GM12878 (cell line): ENCODE measurements around the gene GALNTL6. TPM values are rescaled to one million over a fixed set of nuclear protein-coding genes. Genes with fewer than 3 reads are reported as not detected.

Experiments
- ATAC-seq: fragments of 200-7000 bp; cut with Tn5 transposase; 3 replicates; pipeline ENCODE4 v1.9.1; 2020; ENCODE audit warnings: mild to moderate bottlenecking, moderate library complexity
- BruUV-seq: library from RNA; stranded (reverse); fragments of 400-500 nt; replicated peaks from 2 replicates; lab custom pipeline; 2021; lab: Mats Ljungman, UMichigan
- CTCF ChIA-PET: fragments of 300-600 bp; sonication (Branson Sonifier 250); formaldehyde crosslinking; extraction: SDS; loops from one replicate; lab custom pipeline; 2021; ENCODE audit warnings: inconsistent platforms; lab: Yijun Ruan, JAX
- POLR2A ChIA-PET: fragments of 350-600 bp; formaldehyde crosslinking; extraction: SDS; loops from one replicate; lab custom pipeline; 2021; ENCODE audit warnings: inconsistent platforms; lab: Charles Lee
- RAD21 ChIA-PET: fragments of 300-600 bp; sonication (Branson Sonifier 250); formaldehyde crosslinking; loops from one replicate; lab custom pipeline; 2023; ENCODE audit warnings: antibody characterized with exemption; ENCODE audit not compliant: unreplicated experiment; lab: Charles Lee
- SMC1A ChIA-PET: fragments of 300-600 bp; sonication (Branson Sonifier 250); formaldehyde crosslinking; loops from one replicate; lab custom pipeline; 2023; ENCODE audit not compliant: unreplicated experiment, uncharacterized antibody; lab: Charles Lee
- DNase-seq: peaks from one replicate; pipeline ENCODE4 v3.0.0-alpha.2; 2011; ENCODE audit warnings: low read depth, low spot score
- FAIRE-seq: peaks from 3 replicates; lab custom pipeline; 2011; peaks lifted over from hg19 to GRCh38; lab: Jason Lieb, UNC
- H2AFZ ChIP-seq: 2 replicates; pipeline ENCODE4 v1.6.0; 2011; ENCODE audit warnings: low read depth, low read length, control low read depth; ENCODE audit not compliant: control insufficient read depth
- H3K27ac ChIP-seq: 2 replicates; pipeline ENCODE4 v1.5.1; 2011; ENCODE audit warnings: control low read depth; ENCODE audit not compliant: control insufficient read depth, insufficient read depth
- H3K27me3 ChIP-seq, 2 experiments: replicated peaks in 1 of 2; 2 replicates each; pipeline versions ENCODE4 v1.6.0 to v1.6.1; 2011; ENCODE audit warnings: low read length in 1 of 2; ENCODE audit not compliant: control insufficient read depth in 2 of 2, insufficient read depth in 2 of 2
- H3K36me3 ChIP-seq, 2 experiments: 2 replicates each; pipeline ENCODE4 v1.5.1; 2011; ENCODE audit warnings: low read length in 1 of 2; ENCODE audit not compliant: control insufficient read depth in 2 of 2, insufficient read depth in 2 of 2
- H3K4me1 ChIP-seq: 2 replicates; pipeline ENCODE4 v1.6.1; 2011; ENCODE audit warnings: mild to moderate bottlenecking, low read length, moderate library complexity, mixed read lengths; ENCODE audit not compliant: control insufficient read depth, insufficient read depth
- H3K4me2 ChIP-seq: 2 replicates; pipeline ENCODE4 v1.6.0; 2011; ENCODE audit warnings: control low read depth; ENCODE audit not compliant: control insufficient read depth, insufficient read depth
- H3K4me3 ChIP-seq: fragments of 200-600 bp; sonication (generic); 2 replicates; pipeline ENCODE4 v1.5.1; 2016
- H3K79me2 ChIP-seq: 2 replicates; pipeline ENCODE4 v1.6.0; 2011; ENCODE audit warnings: low read length; ENCODE audit not compliant: control insufficient read depth, insufficient read depth
- H3K9ac ChIP-seq: 2 replicates; pipeline ENCODE4 v1.8.0; 2011; ENCODE audit warnings: low read length, control low read depth, mixed read lengths; ENCODE audit not compliant: control insufficient read depth, insufficient read depth
- H3K9me3 ChIP-seq: replicated peaks from 3 replicates; pipeline ENCODE4 v1.5.1; 2011; ENCODE audit warnings: mild to moderate bottlenecking, low read length; ENCODE audit not compliant: control insufficient read depth, insufficient read depth
- H4K20me1 ChIP-seq: 2 replicates; pipeline ENCODE4 v1.6.0; 2011; ENCODE audit not compliant: control insufficient read depth, insufficient read depth
- CEBPB ChIP-seq, 2 experiments: fragments of 150-350 bp in 1 of 2; IDR thresholded peaks; 2 replicates each; pipeline ENCODE4 v1.6.1; 2012 to 2014; ENCODE audit warnings: low read depth in 2 of 2, low read length in 2 of 2, borderline replicate concordance in 1 of 2, inconsistent platforms in 1 of 2
- GABPA ChIP-seq: IDR thresholded peaks from 2 replicates; pipeline ENCODE4 v1.6.1; 2014; ENCODE audit warnings: antibody characterized with exemption, low read depth, mild to moderate bottlenecking, inconsistent platforms
- HDAC6 ChIP-seq: fragments of 200-600 bp; sonication (generic); IDR thresholded peaks from one replicate; pipeline ENCODE4 v1.8.0; 2017; ENCODE audit warnings: antibody characterized with exemption; ENCODE audit not compliant: unreplicated experiment
- POU2F2 ChIP-seq: IDR thresholded peaks from 3 replicates; pipeline ENCODE4 v1.6.1; 2011; ENCODE audit warnings: low read depth, mild to moderate bottlenecking, low read length, borderline replicate concordance
- RBBP5 ChIP-seq: fragments of 200-600 bp; sonication (generic); conservative IDR thresholded peaks from 2 replicates; pipeline ENCODE4 v1.6.1; 2016
- ZNF384 ChIP-seq: IDR thresholded peaks from 2 replicates; pipeline ENCODE4 v1.6.1; 2012; ENCODE audit warnings: low read depth, mild to moderate bottlenecking, low read length, improper control_type of control experiment, borderline replicate concordance
- WGBS: methylation state at CpG from one replicate; pipeline ENCODE4 v1.1.6; 2016; ENCODE audit warnings: low lambda C conversion rate; ENCODE audit not compliant: insufficient replicate concordance, insufficient coverage; ENCODE audit errors: missing lambda C conversion rate; 5-methylcytosine and 5-hydroxymethylcytosine counted together
- in situ Hi-C: fragments of 300-500 bp; cut with MboI; formaldehyde crosslinking; loops from 9 replicates; pipeline ENCODE4 v1.14.3; 2018; ENCODE audit warnings: mixed read lengths
- intact Hi-C: fragments of 100-400 bp; cut with micrococcal nuclease; formaldehyde crosslinking; loops from one replicate; pipeline ENCODE4 v1.14.2; 2022; ENCODE audit not compliant: unreplicated experiment
- polyA plus RNA-seq, 11 experiments: library from polyadenylated mRNA; depleted of rRNA in 4 of 11; unstranded in 6 of 11; stranded (reverse) in 5 of 11; fragments of >200 nt; fragmentation: Nextera tagmentation in 4 of 11; fragmentation: Illumina TruSeq in 1 of 11; extraction: Ambion mirVana in 4 of 11; extraction: Trizol in 1 of 11; gene quantifications; 1 replicate in 1 of 11; 2 replicates in 10 of 11; pipeline versions ENCODE4 v1.2.1 to v1.2.3, GENCODE V29; 2011 to 2016; ENCODE audit warnings: inconsistent platforms in 2 of 11, missing spikeins in 2 of 11, low read depth in 1 of 11
- total RNA-seq, 4 experiments: library from RNA; depleted of rRNA in 3 of 4; stranded (reverse); fragments of >200 nt in 3 of 4; fragmentation: Illumina TruSeq in 1 of 4; extraction: Trizol in 1 of 4; gene quantifications; 2 replicates each; pipeline versions ENCODE4 v1.2.1 to v1.2.3, GENCODE V29; 2013 to 2021
- TF ChIP-seq, protein P1 (sequence below): fragments of 150-350 bp; IDR thresholded peaks from 2 replicates; pipeline ENCODE4 v1.6.1; 2016; ENCODE audit warnings: low read depth, low read length

Gene GALNTL6
- total and polyA plus RNA-seq, 10 of the 15 experiments (the other 5 are each of a cell fraction or from before 2014, with no cell fraction given): 0.01 to 0.29 TPM; not detected in 8

DNA sequence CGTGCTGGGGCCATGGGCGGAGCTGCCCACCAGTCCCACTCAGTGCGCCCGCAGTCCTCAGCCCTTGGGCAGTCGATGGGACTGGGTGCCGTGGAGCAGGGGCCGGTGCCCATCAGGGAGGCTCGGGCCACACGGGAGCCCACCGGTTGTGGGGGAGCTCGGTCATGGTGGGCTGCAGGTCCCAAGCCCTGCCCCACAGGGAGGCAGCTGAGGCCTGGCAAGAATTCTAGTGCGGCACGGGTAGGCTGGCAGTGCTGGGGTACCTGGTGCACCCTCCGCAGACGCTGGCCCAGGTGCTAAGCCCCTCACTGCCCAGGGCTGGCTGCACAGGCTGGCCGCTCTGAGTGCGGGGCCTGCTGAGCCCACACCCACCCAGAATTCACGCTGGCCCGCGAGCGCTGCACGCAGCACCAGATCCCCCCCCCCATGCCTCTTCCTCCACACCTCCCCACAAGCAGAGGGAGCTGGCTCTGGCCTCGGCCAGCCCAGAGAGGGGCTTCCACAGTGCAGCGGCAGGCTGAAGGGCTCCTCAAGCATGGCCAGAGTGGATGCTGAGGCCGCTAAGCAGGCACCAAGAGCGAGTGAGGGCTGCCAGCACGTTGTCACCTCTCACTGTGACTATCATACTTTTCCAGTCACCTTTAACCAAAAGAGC, 564.4 kb downstream of the GALNTL6 start:
- POLR2A ChIA-PET: no interaction called here
- no peaks in the 10 kb centered on the region for H3K27me3 ChIP-seq
- no peak overlapping the region for H3K4me2 ChIP-seq
- no peaks in the 10 kb centered on the region for H3K9me3 ChIP-seq
- H3K79me2 ChIP-seq: no peaks in the 10 kb centered on the region
- ATAC-seq: no peak
- H3K36me3 ChIP-seq: no peaks in the 10 kb centered on the region
- DNase-seq: no peak
- no TSS peak for BruUV-seq
- no peak for FAIRE-seq
- no peak overlapping the region for H3K27ac ChIP-seq
- TF ChIP-seq ZNF384: no peak
- no peak for TF ChIP-seq RBBP5
- no peak for TF ChIP-seq HDAC6
- TF ChIP-seq, all 136 proteins: peak for 0
- SMC1A ChIA-PET: interaction anchor here (0.9 kb wide), 1 partner anchor 1190 kb away, joined by 3 read pairs; no protein-coding TSS in a partner anchor
- in situ Hi-C loops (no loop called here), intact Hi-C loops (no loop called here)
- Histone ChIP-seq H3K4me1 (no peaks in the 10 kb centered on the region), H3K9ac (no peak overlapping the region), H2AFZ (no peak overlapping the region), H4K20me1 (no peaks in the 10 kb centered on the region), H3K4me3 (no peak overlapping the region)
- CTCF ChIA-PET: no interaction called here
- WGBS: 53% methylated on average over 26 of the region's 27 CpGs
- RAD21 ChIA-PET: no interaction called here

- TF ChIP-seq, protein P1, sequence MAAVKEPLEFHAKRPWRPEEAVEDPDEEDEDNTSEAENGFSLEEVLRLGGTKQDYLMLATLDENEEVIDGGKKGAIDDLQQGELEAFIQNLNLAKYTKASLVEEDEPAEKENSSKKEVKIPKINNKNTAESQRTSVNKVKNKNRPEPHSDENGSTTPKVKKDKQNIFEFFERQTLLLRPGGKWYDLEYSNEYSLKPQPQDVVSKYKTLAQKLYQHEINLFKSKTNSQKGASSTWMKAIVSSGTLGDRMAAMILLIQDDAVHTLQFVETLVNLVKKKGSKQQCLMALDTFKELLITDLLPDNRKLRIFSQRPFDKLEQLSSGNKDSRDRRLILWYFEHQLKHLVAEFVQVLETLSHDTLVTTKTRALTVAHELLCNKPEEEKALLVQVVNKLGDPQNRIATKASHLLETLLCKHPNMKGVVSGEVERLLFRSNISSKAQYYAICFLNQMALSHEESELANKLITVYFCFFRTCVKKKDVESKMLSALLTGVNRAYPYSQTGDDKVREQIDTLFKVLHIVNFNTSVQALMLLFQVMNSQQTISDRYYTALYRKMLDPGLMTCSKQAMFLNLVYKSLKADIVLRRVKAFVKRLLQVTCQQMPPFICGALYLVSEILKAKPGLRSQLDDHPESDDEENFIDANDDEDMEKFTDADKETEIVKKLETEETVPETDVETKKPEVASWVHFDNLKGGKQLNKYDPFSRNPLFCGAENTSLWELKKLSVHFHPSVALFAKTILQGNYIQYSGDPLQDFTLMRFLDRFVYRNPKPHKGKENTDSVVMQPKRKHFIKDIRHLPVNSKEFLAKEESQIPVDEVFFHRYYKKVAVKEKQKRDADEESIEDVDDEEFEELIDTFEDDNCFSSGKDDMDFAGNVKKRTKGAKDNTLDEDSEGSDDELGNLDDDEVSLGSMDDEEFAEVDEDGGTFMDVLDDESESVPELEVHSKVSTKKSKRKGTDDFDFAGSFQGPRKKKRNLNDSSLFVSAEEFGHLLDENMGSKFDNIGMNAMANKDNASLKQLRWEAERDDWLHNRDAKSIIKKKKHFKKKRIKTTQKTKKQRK: no peak
- no peak for TF ChIP-seq CEBPB (IDR thresholded peaks at IDR 0.05; ENCODE audit: borderline replicate concordance in 1 of 2, low read depth in 2 of 2, low read length in 2 of 2)
- no peak for TF ChIP-seq POU2F2
- TF ChIP-seq GABPA: no peak
- RAD21 ChIA-PET: no interaction called here
- in situ Hi-C loops: no loop called here
- Histone ChIP-seq H3K4me3 (no peak overlapping the region), H4K20me1 (no peaks in the 10 kb centered on the region), H3K27me3 (no peaks in the 10 kb centered on the region), H2AFZ (no peak overlapping the region), H3K79me2 (no peaks in the 10 kb centered on the region), H3K36me3 (no peaks in the 10 kb centered on the region), H3K9me3 (no peaks in the 10 kb centered on the region), H3K4me1 (no peaks in the 10 kb centered on the region), H3K4me2 (no peak overlapping the region), H3K27ac (no peak overlapping the region), H3K9ac (no peak overlapping the region)
- ATAC-seq: no peak
- POLR2A ChIA-PET: no interaction called here
- no peak for FAIRE-seq
- WGBS: 12% methylated on average over 5 of the region's 5 CpGs
- DNase-seq: no peak
- BruUV-seq: no TSS peak
- intact Hi-C loops: no loop called here
- CTCF ChIA-PET: no interaction called here
- SMC1A ChIA-PET: no interaction called here
Observed at GRCh38 chr4:172379834-172380233, 566.6 kb downstream of the GALNTL6 start.
